GM12864 (cell line): ENCODE data around the gene KIAA1549.
"Not testable (repeated sequence)": the region's sequence is repeated elsewhere in the genome, so short reads cannot be mapped to it uniquely, and the experiment has no call there.

Source experiments
- DNase-seq: peaks from one replicate; pipeline ENCODE4 v3.0.0-alpha.2; 2011; ENCODE audit warnings: low read depth
- H3K4me3 ChIP-seq: 2 replicates; pipeline ENCODE4 v1.5.1; 2011; ENCODE audit warnings: mild to moderate bottlenecking, low read depth, low read length, control low read depth
- CTCF ChIP-seq: IDR thresholded peaks from 2 replicates; pipeline ENCODE4 v1.5.1; 2011; ENCODE audit warnings: low read depth, mild to moderate bottlenecking, moderate library complexity, low read length, control low read depth, inconsistent platforms; ENCODE audit errors: missing control alignments

Gene KIAA1549

GRCh38 chr7:138945154-138945553 lies 36.0 kb downstream of the KIAA1549 start:
- no peak for DNase-seq
- no peak for TF ChIP-seq CTCF
- H3K4me3 ChIP-seq, result no peak overlapping the region

GRCh38 chr7:138944592-138944991 lies 36.6 kb downstream of the KIAA1549 start:
- no peak for TF ChIP-seq CTCF
- no peak for DNase-seq
- no peak overlapping the region for H3K4me3 ChIP-seq

- H3K4me3 ChIP-seq, result no peak overlapping the region
- no peak for DNase-seq
- no peak for TF ChIP-seq CTCF
Observed at GRCh38 chr7:138943061-138943460, 38.1 kb downstream of the KIAA1549 start.

- DNase-seq, result no peak
- no peak overlapping the region for H3K4me3 ChIP-seq
- TF ChIP-seq CTCF, result no peak
Observed at GRCh38 chr7:138941545-138941944, 39.6 kb downstream of the KIAA1549 start.

- DNase-seq, H3K4me3 ChIP-seq: not testable (repeated sequence)
Observed at GRCh38 chr7:138940602-138941001, 40.6 kb downstream of the KIAA1549 start.

- no peak for TF ChIP-seq CTCF
- no peak overlapping the region for H3K4me3 ChIP-seq
- no peak for DNase-seq
Observed at GRCh38 chr7:138937484-138937883, 43.7 kb downstream of the KIAA1549 start.

- no peak for DNase-seq
- no peak for TF ChIP-seq CTCF
- H3K4me3 ChIP-seq, result no peak overlapping the region
Observed at GRCh38 chr7:138935465-138936011, 45.7 kb downstream of the KIAA1549 start.
